Sigmoid colon (tissue), 7 donors: Measurements from ENCODE around the gene MELTF. TPM values are rescaled to one million over a fixed set of nuclear protein-coding genes. Genes with fewer than 3 reads are reported as not detected.
A peak's percentile ranks its signal among the peaks of the same experiment; 100 is the strongest.

Source experiments
- DNase-seq: peaks from one replicate; pipeline ENCODE4 v3.0.0-alpha.2; 2019
- H3K27ac ChIP-seq, 4 donors: fragments of 200-600 bp; sonication (generic); one replicate each; pipeline ENCODE4 v1.5.1; 2016 to 2019; ENCODE audit warnings: mild to moderate bottlenecking in 1 of 4
- H3K27me3 ChIP-seq, 3 donors: fragments of 200-600 bp; sonication (generic); one replicate each; pipeline ENCODE4 v1.5.1; 2019; ENCODE audit warnings: mild to moderate bottlenecking in 1 of 3
- H3K36me3 ChIP-seq, 4 donors: fragments of 200-600 bp; sonication (generic); one replicate each; pipeline ENCODE4 v1.5.1; 2016 to 2019
- H3K4me1 ChIP-seq, 4 donors: fragments of 200-600 bp; sonication (generic); one replicate each; pipeline ENCODE4 v1.5.1; 2017 to 2019
- H3K4me3 ChIP-seq, 4 donors: fragments of 200-600 bp; sonication (generic); one replicate each; pipeline ENCODE4 v1.5.1; 2017 to 2019; ENCODE audit warnings: mild to moderate bottlenecking in 2 of 4, moderate library complexity in 1 of 4
- H3K9me3 ChIP-seq, 4 donors: fragments of 200-600 bp in 3 of 4; sonication (generic) in 3 of 4; one replicate each; pipeline versions ENCODE4 v1.5.1 to v1.6.1; 2013 to 2019
- EP300 ChIP-seq, 4 donors: sonication (generic); formaldehyde crosslinking; IDR thresholded peaks; one replicate each; pipeline ENCODE4 v1.6.1; 2017; ENCODE audit warnings: antibody characterized with exemption in 4 of 4
- POLR2A ChIP-seq, 2 donors: fragments of 450-650 bp; IDR thresholded peaks; one replicate each; pipeline ENCODE4 v1.6.1; 2016; ENCODE audit warnings: antibody characterized with exemption in 2 of 2, mild to moderate bottlenecking in 2 of 2, moderate library complexity in 2 of 2
- POLR2AphosphoS5 ChIP-seq, 4 donors: sonication (generic); formaldehyde crosslinking; IDR thresholded peaks; one replicate each; pipeline ENCODE4 v1.6.1; 2017; ENCODE audit warnings: antibody characterized with exemption in 4 of 4
- WGBS, 2 donors: extraction: QIAGEN DNeasy Blood & Tissue Kit; methylation state at CpG; one replicate each; pipeline ENCODE4 v1.1.7; 2013; 5-methylcytosine and 5-hydroxymethylcytosine counted together
- intact Hi-C: fragments of 100-400 bp; cut with DNase I; formaldehyde crosslinking; loops from one replicate; pipeline ENCODE4 v1.15.1; 2023
- polyA plus RNA-seq, 3 donors: library from polyadenylated mRNA; stranded (reverse); fragments of 200-250 nt; gene quantifications; one replicate each; pipeline ENCODE4 v1.2.3, GENCODE V29; 2013
- total RNA-seq, 4 donors: library from RNA; depleted of rRNA; stranded (reverse); fragments of >200 nt; gene quantifications; one replicate each; pipeline ENCODE4 v1.1.0, GENCODE V29; 2016
- TF ChIP-seq, protein P1 (sequence below), 4 experiments: fragments of 450-650 bp in 3 of 4; fragments of 200-600 bp in 1 of 4; IDR thresholded peaks; one replicate each; pipeline ENCODE4 v1.5.1; 2016 to 2019; ENCODE audit warnings: antibody characterized with exemption in 4 of 4, mild to moderate bottlenecking in 3 of 4, moderate library complexity in 2 of 4
- donor health status: healthy with polysubstance abuse.
- donor health status: Bipolar disorder and iron deficiency.
- donor health status: healthy.

Gene MELTF
- total and polyA plus RNA-seq, 7 donors = 0.92 to 9.6 (median 2.7) TPM

- Histone ChIP-seq H3K4me1 (peaks cover 0 to 16% (median 11%) of the 10 kb centered on the region in 4 donors), H3K27me3 (no peaks in the 10 kb centered on the region), H3K27ac (peak overlapping the region; percentile 72 to 83 (median 79)), H3K36me3 (no peaks in the 10 kb centered on the region), H3K4me3 (peak overlapping the region; percentile 72 to 88 (median 76)), H3K9me3 (no peaks in the 10 kb centered on the region)
- TF ChIP-seq, protein P1, sequence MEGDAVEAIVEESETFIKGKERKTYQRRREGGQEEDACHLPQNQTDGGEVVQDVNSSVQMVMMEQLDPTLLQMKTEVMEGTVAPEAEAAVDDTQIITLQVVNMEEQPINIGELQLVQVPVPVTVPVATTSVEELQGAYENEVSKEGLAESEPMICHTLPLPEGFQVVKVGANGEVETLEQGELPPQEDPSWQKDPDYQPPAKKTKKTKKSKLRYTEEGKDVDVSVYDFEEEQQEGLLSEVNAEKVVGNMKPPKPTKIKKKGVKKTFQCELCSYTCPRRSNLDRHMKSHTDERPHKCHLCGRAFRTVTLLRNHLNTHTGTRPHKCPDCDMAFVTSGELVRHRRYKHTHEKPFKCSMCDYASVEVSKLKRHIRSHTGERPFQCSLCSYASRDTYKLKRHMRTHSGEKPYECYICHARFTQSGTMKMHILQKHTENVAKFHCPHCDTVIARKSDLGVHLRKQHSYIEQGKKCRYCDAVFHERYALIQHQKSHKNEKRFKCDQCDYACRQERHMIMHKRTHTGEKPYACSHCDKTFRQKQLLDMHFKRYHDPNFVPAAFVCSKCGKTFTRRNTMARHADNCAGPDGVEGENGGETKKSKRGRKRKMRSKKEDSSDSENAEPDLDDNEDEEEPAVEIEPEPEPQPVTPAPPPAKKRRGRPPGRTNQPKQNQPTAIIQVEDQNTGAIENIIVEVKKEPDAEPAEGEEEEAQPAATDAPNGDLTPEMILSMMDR (IDR thresholded peaks at IDR 0.05) = peak in 3 of 4 experiments; percentile 15 to 95 (median 20)
- no peak for TF ChIP-seq EP300 (IDR thresholded peaks at IDR 0.05)
- no peak for TF ChIP-seq POLR2A (IDR thresholded peaks at IDR 0.05)
- TF ChIP-seq POLR2AphosphoS5 (IDR thresholded peaks at IDR 0.05) = no peak
- intact Hi-C loops = loop anchor here (1.0 to 2.0 kb wide), 2 partner anchors 28 to 131 kb away; partner anchors contain the start of gene NCBP2
- 7 to 9% methylated on average over 100 of the region's 100 CpGs for WGBS, 2 donors
- DNase-seq = no peak
Measured at GRCh38 chr3:196969660-196970546, 59.7 kb downstream of the MELTF start.

DNA sequence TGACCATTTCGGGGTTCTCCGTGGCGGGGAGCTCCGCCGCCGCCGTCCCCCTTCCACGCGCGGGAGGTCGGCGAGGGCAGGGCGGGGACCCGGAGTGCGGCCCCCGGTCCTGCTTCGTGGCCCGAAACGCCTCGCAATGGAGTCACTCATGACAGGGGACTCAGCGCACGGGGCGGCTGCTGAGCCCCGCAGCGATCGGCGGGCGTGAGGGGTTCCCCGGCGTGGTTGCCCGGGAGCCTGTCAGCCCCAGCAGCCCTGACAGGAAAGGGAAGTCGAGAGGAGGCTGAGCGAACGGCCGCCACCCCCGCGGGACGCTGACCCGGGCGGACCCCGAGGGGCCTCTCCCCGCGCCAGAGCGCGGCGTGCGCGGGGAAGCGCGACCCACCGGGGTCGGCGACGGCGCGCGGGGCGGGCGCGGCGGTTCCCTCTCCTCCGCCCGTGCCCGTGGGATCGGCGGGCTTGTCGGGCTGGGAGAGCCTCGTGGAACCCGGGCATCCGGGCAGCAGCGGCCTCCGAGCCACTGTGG is 60.4 kb downstream of the MELTF start:
- Histone ChIP-seq H3K36me3 (no peaks in the 10 kb centered on the region), H3K27me3 (no peaks in the 10 kb centered on the region), H3K4me3 (peak overlapping the region; percentile 72 to 88 (median 76)), H3K27ac (peak overlapping the region; percentile 72 to 83 (median 79)), H3K4me1 (peaks cover 0 to 16% (median 11%) of the 10 kb centered on the region in 4 donors), H3K9me3 (no peaks in the 10 kb centered on the region)
- 0% methylated on average over 72 of the region's 72 CpGs for WGBS, 2 donors
- TF ChIP-seq EP300 (IDR thresholded peaks at IDR 0.05) (no peak), POLR2A (IDR thresholded peaks at IDR 0.05) (no peak), POLR2AphosphoS5 (IDR thresholded peaks at IDR 0.05) (no peak)
- TF ChIP-seq, protein P1 (IDR thresholded peaks at IDR 0.05) = no peak
- intact Hi-C loops = loop anchor here (2.0 kb wide), 1 partner anchor 130 kb away; no protein-coding TSS in a partner anchor
- DNase-seq = no peak

DNA sequence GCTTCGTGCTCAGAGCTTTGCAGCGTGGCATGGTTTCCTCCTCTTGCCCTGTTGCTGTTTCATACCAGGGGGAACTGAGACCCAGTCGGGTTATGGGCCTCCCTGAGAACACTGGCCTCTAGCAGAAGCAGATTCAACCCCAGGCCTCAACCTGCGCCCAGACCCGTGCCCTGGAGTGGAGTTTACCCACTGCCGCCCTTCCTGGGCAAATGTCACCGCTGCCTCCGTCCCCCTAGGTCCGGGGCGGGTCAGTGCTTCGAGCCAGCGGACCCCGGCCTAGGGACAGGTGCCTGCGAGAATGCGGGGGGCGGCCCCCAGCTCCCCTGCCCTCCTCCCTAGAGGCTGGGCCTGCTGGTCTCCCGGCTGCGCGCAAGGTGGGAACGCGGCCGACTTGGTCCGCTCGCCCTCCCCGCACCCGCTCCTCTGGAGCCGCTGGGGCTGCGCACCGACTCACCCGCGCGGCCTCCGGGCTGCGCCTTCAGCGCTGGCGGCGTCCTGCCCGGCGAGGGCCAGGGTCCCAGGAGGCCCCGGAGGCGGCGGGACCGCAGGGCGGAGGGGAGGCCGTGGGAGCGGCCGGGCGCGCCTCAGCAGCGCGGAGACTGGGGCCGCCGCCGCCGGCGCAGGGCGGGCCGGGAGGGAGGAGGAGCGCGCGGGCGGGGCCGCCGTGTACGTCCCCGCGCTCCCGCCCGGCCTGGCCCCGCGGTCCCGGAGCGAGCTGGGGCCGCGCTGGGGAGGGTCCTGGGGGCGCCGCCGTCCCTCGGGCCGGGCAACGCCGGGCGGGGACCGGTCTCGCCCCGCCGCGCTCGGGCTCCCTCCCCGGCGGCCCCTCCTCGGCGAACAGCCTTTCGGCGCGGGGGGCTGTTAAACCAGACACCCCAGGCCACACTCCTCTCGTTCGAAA is 61.1 kb downstream of the MELTF start, which contains the start of gene PIGZ:
Gene PIGZ, minus strand, starts transcription at position 601 of the 901 bp plus-strand sequence. CDS start 16,802 bp downstream, outside the sequence.
- intact Hi-C loops = loop anchor here (2.0 kb wide), 1 partner anchor 130 kb away; no protein-coding TSS in a partner anchor
- DNase-seq = no peak
- H3K27ac ChIP-seq = peak within 1 kb of the TSS; percentile 72 to 83 (median 79)

More for the DNA sequence above, 61.1 kb downstream of the MELTF start, which contains the start of gene PIGZ:
- Histone ChIP-seq H3K9me3 (no peaks in the 10 kb centered on the region), H3K4me1 (peaks cover 0 to 16% (median 11%) of the 10 kb centered on the region in 4 donors), H3K4me3 (peak within 1 kb of the TSS; percentile 72 to 88 (median 76)), H3K36me3 (no peaks in the 10 kb centered on the region), H3K27me3 (no peaks in the 10 kb centered on the region)
- 1 to 2% methylated on average over 98 of the region's 98 CpGs for WGBS, 2 donors
- TF ChIP-seq EP300 (IDR thresholded peaks at IDR 0.05) (no peak), POLR2AphosphoS5 (IDR thresholded peaks at IDR 0.05) (no peak), POLR2A (IDR thresholded peaks at IDR 0.05) (no peak)
- TF ChIP-seq, protein P1 (IDR thresholded peaks at IDR 0.05) = no peak
